Keratinocyte (primary cell): ENCODE results near the gene KIF25. TPM values are rescaled to one million over a fixed set of nuclear protein-coding genes. Genes with fewer than 3 reads are reported as not detected.
A peak's percentile ranks its signal among the peaks of the same experiment; 100 is the strongest.

Experiments used
- DNase-seq: peaks from one replicate; pipeline ENCODE4 v3.0.0-alpha.2; 2011; ENCODE audit warnings: low read depth, missing footprints, low spot score
- FAIRE-seq: peaks from 2 replicates; lab custom pipeline; 2011; peaks lifted over from hg19 to GRCh38; lab: Jason Lieb, UNC
- H2AFZ ChIP-seq: 2 replicates; pipeline ENCODE4 v1.6.0; 2012; ENCODE audit warnings: low read length, control low read depth, inconsistent platforms; ENCODE audit not compliant: control insufficient read depth
- H3K27ac ChIP-seq: 2 replicates; pipeline ENCODE4 v1.5.1; 2011; ENCODE audit warnings: low read length; ENCODE audit not compliant: control insufficient read depth, insufficient read depth
- H3K27me3 ChIP-seq: 3 replicates; pipeline ENCODE4 v1.6.0; 2011; ENCODE audit warnings: low read length; ENCODE audit not compliant: control insufficient read depth, insufficient read depth; ENCODE audit errors: extremely low read depth
- H3K36me3 ChIP-seq, 2 experiments: 2 replicates in 1 of 2; 3 replicates in 1 of 2; pipeline ENCODE4 v1.5.1; 2011; ENCODE audit warnings: low read length in 2 of 2, mild to moderate bottlenecking in 1 of 2; ENCODE audit not compliant: control insufficient read depth in 2 of 2, insufficient read depth in 2 of 2; ENCODE audit errors: extremely low read depth in 1 of 2
- H3K4me1 ChIP-seq: 3 replicates; pipeline ENCODE4 v1.5.1; 2011; ENCODE audit warnings: low read length; ENCODE audit not compliant: control insufficient read depth, insufficient read depth; ENCODE audit errors: extremely low read depth
- H3K4me2 ChIP-seq: 3 replicates; pipeline ENCODE4 v1.6.0; 2011; ENCODE audit warnings: low read depth, low read length; ENCODE audit not compliant: control insufficient read depth, insufficient read depth; ENCODE audit errors: extremely low read depth
- H3K4me3 ChIP-seq, 3 experiments: fragments of 200-600 bp in 1 of 3; sonication (generic) in 1 of 3; 2 replicates in 2 of 3; 3 replicates in 1 of 3; pipeline ENCODE4 v1.5.1; 2011 to 2016; ENCODE audit warnings: low read length in 3 of 3, mild to moderate bottlenecking in 3 of 3, control low read depth in 2 of 3, inconsistent platforms in 1 of 3, low read depth in 1 of 3, mixed read lengths in 1 of 3, mixed run types in 1 of 3, moderate library complexity in 1 of 3; ENCODE audit not compliant: control insufficient read depth in 2 of 3, insufficient read depth in 2 of 3; ENCODE audit errors: extremely low read depth in 1 of 3
- H3K79me2 ChIP-seq: 2 replicates; pipeline ENCODE4 v1.6.0; 2012; ENCODE audit warnings: low read length; ENCODE audit not compliant: control insufficient read depth, insufficient read depth
- H3K9ac ChIP-seq: 3 replicates; pipeline ENCODE4 v1.6.0; 2011; ENCODE audit warnings: low read length; ENCODE audit not compliant: control insufficient read depth, insufficient read depth; ENCODE audit errors: extremely low read depth
- H3K9me1 ChIP-seq: 3 replicates; pipeline ENCODE4 v1.6.0; 2011; ENCODE audit warnings: low read length; ENCODE audit not compliant: control insufficient read depth, insufficient read depth; ENCODE audit errors: extremely low read depth
- H3K9me3 ChIP-seq: 2 replicates; pipeline ENCODE4 v1.5.1; 2012; ENCODE audit warnings: low read depth, low read length; ENCODE audit not compliant: control insufficient read depth
- H4K20me1 ChIP-seq: 3 replicates; pipeline ENCODE4 v1.6.0; 2011; ENCODE audit warnings: low read length; ENCODE audit not compliant: control insufficient read depth, insufficient read depth; ENCODE audit errors: extremely low read depth
- CTCF ChIP-seq, 3 experiments: IDR thresholded peaks in 1 of 3; conservative IDR thresholded peaks in 1 of 3; optimal IDR thresholded peaks in 1 of 3; 2 replicates in 2 of 3; 3 replicates in 1 of 3; pipeline versions ENCODE3 to v1.5.1; 2011; ENCODE audit warnings: low read length in 3 of 3, mild to moderate bottlenecking in 3 of 3, moderate library complexity in 2 of 3, control low read depth in 1 of 3, inconsistent platforms in 1 of 3; ENCODE audit not compliant: insufficient read depth in 2 of 3; ENCODE audit errors: extremely low read depth in 1 of 3
- EZH2 ChIP-seq: IDR thresholded peaks from one replicate; pipeline ENCODE4 v1.6.1; 2012; ENCODE audit warnings: inconsistent platforms, mild to moderate bottlenecking, low read length, moderate library complexity
- dilution Hi-C: fragments of 300-500 bp; cut with MboI; formaldehyde crosslinking; loops from one replicate; pipeline ENCODE4 v1.7.0; 2020; ENCODE audit warnings: low sequenced_read_pairs; ENCODE audit not compliant: extremely low pct_ligation_motif_present
- polyA plus RNA-seq, 5 experiments: library from polyadenylated mRNA; depleted of rRNA in 3 of 5; stranded (reverse) in 3 of 5; stranded (forward) in 1 of 5; unstranded in 1 of 5; fragments of >200 nt; gene quantifications; 1 replicate in 1 of 5; 2 replicates in 3 of 5; 3 replicates in 1 of 5; pipeline versions ENCODE4 v1.2.1 to v1.2.3, GENCODE V29; 2011 to 2012; ENCODE audit warnings: missing spikeins in 2 of 5, low read depth in 1 of 5, low replicate concordance in 1 of 5

The KIF25 gene
- polyA plus RNA-seq, 1 donor (not counting 4 experiments of a cell fraction or from before 2014, with no cell fraction given): not detected

- no peak for DNase-seq
- no peaks in the 10 kb centered on the region for H3K79me2 ChIP-seq
- no peak for FAIRE-seq
- no peak overlapping the region for H3K27ac ChIP-seq
- H3K9ac ChIP-seq: no peak overlapping the region
- H3K4me3 ChIP-seq: no peak overlapping the region
- peaks cover 48% of the 10 kb centered on the region for H3K27me3 ChIP-seq
- dilution Hi-C loops: no loop called here
- H3K36me3 ChIP-seq: no peaks in the 10 kb centered on the region
- H3K4me2 ChIP-seq: peak overlapping the region; percentile 53
- no peaks in the 10 kb centered on the region for H3K9me1 ChIP-seq
- peaks cover 17% of the 10 kb centered on the region for H3K9me3 ChIP-seq
- no peaks in the 10 kb centered on the region for H4K20me1 ChIP-seq
- H2AFZ ChIP-seq: no peak overlapping the region
- H3K4me1 ChIP-seq: peaks cover 8% of the 10 kb centered on the region
- TF ChIP-seq CTCF (optimal IDR thresholded peaks at IDR 0.05 in 1 of 3, IDR thresholded peaks at IDR 0.05 in 1 of 3, conservative IDR thresholded peaks at IDR 0.05 in 1 of 3; ENCODE audit: extremely low read depth in 1 of 3, insufficient read depth in 2 of 3, low read length in 3 of 3) (no peak), EZH2 (no peak)
These were observed 18.7 kb downstream of the KIF25 start for GRCh38 chr6:168016176-168016620.

- no peak overlapping the region for H3K9ac ChIP-seq
These were observed 19.5 kb downstream of the KIF25 start for GRCh38 chr6:168016721-168017525.

More at GRCh38 chr6:168016721-168017525, 19.5 kb downstream of the KIF25 start:
- Histone ChIP-seq H2AFZ (peak overlapping the region; percentile 19), H3K9me1 (no peaks in the 10 kb centered on the region), H3K79me2 (no peaks in the 10 kb centered on the region), H3K27me3 (peaks cover 48% of the 10 kb centered on the region), H3K4me1 (peaks cover 8% of the 10 kb centered on the region), H4K20me1 (no peaks in the 10 kb centered on the region), H3K4me3 (peak overlapping the region in 1 of 3 experiments; percentile 23), H3K36me3 (no peaks in the 10 kb centered on the region), H3K4me2 (peak overlapping the region; percentile 53), H3K27ac (no peak overlapping the region), H3K9me3 (peaks cover 15% of the 10 kb centered on the region)
- FAIRE-seq: no peak
- dilution Hi-C loops: no loop called here
- TF ChIP-seq EZH2 (no peak), CTCF (optimal IDR thresholded peaks at IDR 0.05 in 1 of 3, IDR thresholded peaks at IDR 0.05 in 1 of 3, conservative IDR thresholded peaks at IDR 0.05 in 1 of 3; ENCODE audit: extremely low read depth in 1 of 3, insufficient read depth in 2 of 3, low read length in 3 of 3) (no peak)
- no peak for DNase-seq
